ENCODE data around the gene SCN2A. TPM values are rescaled to one million over a fixed set of nuclear protein-coding genes. Genes with fewer than 3 reads are reported as not detected.
A peak's percentile ranks its signal among the peaks of the same experiment; 100 is the strongest.

The SCN2A gene
- total RNA-seq, 1 experiment from 2014 or later: 0.24 TPM

GRCh38 chr2:165436559-165436958, 197.3 kb downstream of the SCN2A start:
- no peak overlapping the region for H3K9ac ChIP-seq (ENCODE audit: extremely low read depth, insufficient read length, low read length)
- no peak overlapping the region for H3K23ac ChIP-seq (ENCODE audit: insufficient read length, low read depth, low read length)
- no peak overlapping the region for H4K91ac ChIP-seq (ENCODE audit: insufficient read length, low read depth, low read length)
- no peaks in the 10 kb centered on the region for H3K79me1 ChIP-seq (ENCODE audit: insufficient read depth, low read depth, low read length, poor library complexity, severe bottlenecking)
- no peaks in the 10 kb centered on the region for H3K79me2 ChIP-seq (ENCODE audit: insufficient read depth, low read length)
- no peak overlapping the region for H2AK5ac ChIP-seq (ENCODE audit: insufficient read length, low read length)
- no peak overlapping the region for H3K14ac ChIP-seq (ENCODE audit: insufficient read depth, low read length)
- H2BK15ac ChIP-seq (ENCODE audit: low read depth, low read length): no peak overlapping the region
- no peak overlapping the region for H2BK120ac ChIP-seq (ENCODE audit: low read depth, low read length, poor library complexity, severe bottlenecking)
- Mint-ChIP-seq H3K36me3 (ENCODE audit: insufficient read depth in 1 of 3, low read depth in 3 of 3) (no peaks in the 10 kb centered on the region), H3K4me3 (no peak overlapping the region), H3K27me3 (ENCODE audit: low read depth) (no peaks in the 10 kb centered on the region), H3K4me1 (peaks cover 40 to 43% of the 10 kb centered on the region in 2 experiments), H3K27ac (peak overlapping the region in 1 of 3 experiments; percentile 21; a peak in 1 of 7 replicates), H3K9me3 (peaks cover 0 to 6% of the 10 kb centered on the region in 2 experiments; a peak in 2 of 5 replicates)
- H4K5ac ChIP-seq (ENCODE audit: insufficient read length, low read depth, low read length): no peak overlapping the region
- no peak overlapping the region for H2BK20ac ChIP-seq (ENCODE audit: low read depth, low read length, poor library complexity, severe bottlenecking)
- no peak overlapping the region for H3K18ac ChIP-seq (ENCODE audit: insufficient read length, low read depth, low read length)
- no peak overlapping the region for H3K56ac ChIP-seq (ENCODE audit: insufficient read length, low read depth, low read length)
- H3K27ac ChIP-seq (ENCODE audit: insufficient read length, low read depth, low read length): no peak overlapping the region
- peaks cover 5% of the 10 kb centered on the region for H3K4me1 ChIP-seq (ENCODE audit: insufficient read depth, low read length)
- TF ChIP-seq, protein P1, sequence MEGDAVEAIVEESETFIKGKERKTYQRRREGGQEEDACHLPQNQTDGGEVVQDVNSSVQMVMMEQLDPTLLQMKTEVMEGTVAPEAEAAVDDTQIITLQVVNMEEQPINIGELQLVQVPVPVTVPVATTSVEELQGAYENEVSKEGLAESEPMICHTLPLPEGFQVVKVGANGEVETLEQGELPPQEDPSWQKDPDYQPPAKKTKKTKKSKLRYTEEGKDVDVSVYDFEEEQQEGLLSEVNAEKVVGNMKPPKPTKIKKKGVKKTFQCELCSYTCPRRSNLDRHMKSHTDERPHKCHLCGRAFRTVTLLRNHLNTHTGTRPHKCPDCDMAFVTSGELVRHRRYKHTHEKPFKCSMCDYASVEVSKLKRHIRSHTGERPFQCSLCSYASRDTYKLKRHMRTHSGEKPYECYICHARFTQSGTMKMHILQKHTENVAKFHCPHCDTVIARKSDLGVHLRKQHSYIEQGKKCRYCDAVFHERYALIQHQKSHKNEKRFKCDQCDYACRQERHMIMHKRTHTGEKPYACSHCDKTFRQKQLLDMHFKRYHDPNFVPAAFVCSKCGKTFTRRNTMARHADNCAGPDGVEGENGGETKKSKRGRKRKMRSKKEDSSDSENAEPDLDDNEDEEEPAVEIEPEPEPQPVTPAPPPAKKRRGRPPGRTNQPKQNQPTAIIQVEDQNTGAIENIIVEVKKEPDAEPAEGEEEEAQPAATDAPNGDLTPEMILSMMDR (conservative IDR thresholded peaks at IDR 0.05): no peak
- H4K20me1 ChIP-seq (ENCODE audit: control insufficient read depth, insufficient read depth, insufficient read length): no peaks in the 10 kb centered on the region
- WGBS (ENCODE audit: extremely low coverage, insufficient read length, low lambda C conversion rate): no CpG with 5 or more reads among the region's 3 CpGs
- H3K23me2 ChIP-seq (ENCODE audit: insufficient read length, low read depth, low read length, poor library complexity, severe bottlenecking): no peaks in the 10 kb centered on the region
- H3T11ph ChIP-seq (ENCODE audit: low read length): no peak overlapping the region
- no peak overlapping the region for H3K4ac ChIP-seq (ENCODE audit: low read depth, low read length)
- no peaks in the 10 kb centered on the region for H3K9me3 ChIP-seq (ENCODE audit: control insufficient read depth, low read depth, low read length)
- H4K8ac ChIP-seq (replicated peaks; ENCODE audit: insufficient read length, low read depth, low read length): no peak overlapping the region
- no peaks in the 10 kb centered on the region for H3K27me3 ChIP-seq (ENCODE audit: insufficient read depth, low read length)
- H3K4me2 ChIP-seq (ENCODE audit: insufficient read depth, insufficient read length, low read length): no peak overlapping the region
- H2BK5ac ChIP-seq (ENCODE audit: insufficient read length, low read length): no peak overlapping the region
- no peak overlapping the region for H2BK12ac ChIP-seq (ENCODE audit: insufficient read length, low read depth, low read length)
- H2AFZ ChIP-seq (ENCODE audit: low read length): no peak overlapping the region
- DNase-seq: no peak

Data from H9 (cell line).